ENCODE results near the gene CLMN. TPM values are rescaled to one million over a fixed set of nuclear protein-coding genes. Genes with fewer than 3 reads are reported as not detected.

Gene CLMN
- total RNA-seq, 1 donor from 2014 or later = 19.6 TPM

DNA sequence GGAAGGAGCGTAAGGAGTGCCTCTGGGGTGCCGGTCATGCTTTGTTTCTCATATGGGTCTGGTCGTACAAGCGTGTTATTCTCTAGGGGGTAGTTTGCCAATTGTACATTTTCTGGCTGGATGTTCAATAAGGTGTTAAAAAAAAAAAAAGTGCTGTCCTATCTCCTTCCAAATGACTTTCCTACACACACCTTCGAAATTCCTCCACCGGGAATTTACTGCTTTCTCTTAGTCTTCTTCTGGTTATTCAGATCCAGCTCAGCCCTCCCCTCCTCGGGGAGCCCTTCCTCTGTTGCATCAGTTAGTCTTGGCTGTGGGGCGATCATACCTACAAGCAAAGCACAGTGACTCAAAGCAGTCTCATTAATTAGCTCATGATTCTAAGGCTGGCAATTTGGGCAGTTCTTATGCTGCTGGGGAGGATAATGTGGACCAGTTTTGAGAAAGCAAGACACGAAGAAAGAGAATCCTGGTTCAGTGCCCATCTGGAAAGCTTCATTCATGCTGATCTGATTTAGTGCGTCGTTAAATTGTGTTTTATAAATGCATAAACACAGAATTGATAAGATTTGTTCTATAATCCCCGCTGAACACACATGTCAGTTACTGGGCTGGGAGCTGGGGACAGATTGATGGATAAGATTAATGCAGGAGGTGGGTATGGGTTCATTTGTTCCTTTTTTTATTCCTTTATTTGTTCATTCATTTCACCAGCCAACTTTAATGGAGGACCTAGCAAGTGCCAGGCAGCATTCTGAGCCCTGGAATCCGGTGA lies 9.2 kb upstream of the CLMN start:
- no peaks in the 10 kb centered on the region for H3K27me3 ChIP-seq
- no peak overlapping the region for H3K27ac ChIP-seq
- TF ChIP-seq POLR2A (IDR thresholded peaks at IDR 0.05) = no peak
- no peak for TF ChIP-seq POLR2AphosphoS5 (IDR thresholded peaks at IDR 0.05; ENCODE audit: insufficient read depth in 1 of 2, low read depth in 1 of 2)
- TF ChIP-seq, protein P1, sequence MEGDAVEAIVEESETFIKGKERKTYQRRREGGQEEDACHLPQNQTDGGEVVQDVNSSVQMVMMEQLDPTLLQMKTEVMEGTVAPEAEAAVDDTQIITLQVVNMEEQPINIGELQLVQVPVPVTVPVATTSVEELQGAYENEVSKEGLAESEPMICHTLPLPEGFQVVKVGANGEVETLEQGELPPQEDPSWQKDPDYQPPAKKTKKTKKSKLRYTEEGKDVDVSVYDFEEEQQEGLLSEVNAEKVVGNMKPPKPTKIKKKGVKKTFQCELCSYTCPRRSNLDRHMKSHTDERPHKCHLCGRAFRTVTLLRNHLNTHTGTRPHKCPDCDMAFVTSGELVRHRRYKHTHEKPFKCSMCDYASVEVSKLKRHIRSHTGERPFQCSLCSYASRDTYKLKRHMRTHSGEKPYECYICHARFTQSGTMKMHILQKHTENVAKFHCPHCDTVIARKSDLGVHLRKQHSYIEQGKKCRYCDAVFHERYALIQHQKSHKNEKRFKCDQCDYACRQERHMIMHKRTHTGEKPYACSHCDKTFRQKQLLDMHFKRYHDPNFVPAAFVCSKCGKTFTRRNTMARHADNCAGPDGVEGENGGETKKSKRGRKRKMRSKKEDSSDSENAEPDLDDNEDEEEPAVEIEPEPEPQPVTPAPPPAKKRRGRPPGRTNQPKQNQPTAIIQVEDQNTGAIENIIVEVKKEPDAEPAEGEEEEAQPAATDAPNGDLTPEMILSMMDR (IDR thresholded peaks at IDR 0.05) = no peak
- peaks cover 3% of the 10 kb centered on the region for H3K4me1 ChIP-seq
- H3K36me3 ChIP-seq = no peaks in the 10 kb centered on the region
- DNase-seq (ENCODE audit: extremely low spot score in 2 of 2) = no peak
- no peak overlapping the region for H3K4me3 ChIP-seq
- H3K9me3 ChIP-seq = no peaks in the 10 kb centered on the region
- intact Hi-C loops (cut with DNase I) = no loop called here

DNA sequence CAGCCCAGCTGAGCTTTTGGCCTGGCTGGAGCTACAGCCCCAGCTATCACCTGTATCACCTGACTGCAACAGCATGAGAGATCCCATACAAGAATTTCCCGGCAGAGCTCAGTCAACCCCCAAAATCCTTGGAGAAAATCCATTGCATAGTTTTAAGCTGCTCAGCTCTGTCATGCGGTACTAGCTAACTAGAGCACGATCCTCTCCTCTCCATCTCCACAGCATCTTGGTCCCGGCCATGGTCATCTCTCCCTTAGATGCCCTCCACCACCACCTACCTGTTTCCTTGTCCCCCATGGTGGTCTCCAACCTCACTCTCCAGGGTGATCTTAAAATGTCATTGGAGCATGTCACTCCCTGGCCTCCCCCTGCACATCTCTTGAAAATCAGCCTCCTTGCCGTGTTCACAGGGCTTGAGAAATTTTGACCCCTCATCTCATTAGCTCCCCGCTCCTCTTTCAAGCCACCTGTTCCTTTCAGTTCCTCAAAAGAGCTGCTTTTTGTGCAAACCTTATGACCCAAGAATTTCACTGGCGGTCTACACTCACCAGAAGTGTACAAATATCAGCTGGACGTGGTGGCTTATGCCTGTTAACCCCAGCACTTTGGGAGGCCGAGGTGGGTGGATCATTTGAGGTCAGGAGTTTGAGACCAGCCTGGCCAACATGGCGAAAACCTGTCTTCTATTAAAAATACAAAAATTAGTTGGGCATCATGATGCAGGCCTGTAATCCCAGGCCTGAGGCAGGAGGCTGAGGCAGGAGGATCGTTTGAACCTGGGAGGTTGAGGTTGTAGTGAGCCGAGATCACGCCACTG lies 8.1 kb upstream of the CLMN start:
- H3K27me3 ChIP-seq = no peaks in the 10 kb centered on the region
- DNase-seq (ENCODE audit: extremely low spot score in 2 of 2) = no peak
- H3K4me1 ChIP-seq = peaks cover 7% of the 10 kb centered on the region
- no peak overlapping the region for H3K4me3 ChIP-seq
- TF ChIP-seq, protein P1 (IDR thresholded peaks at IDR 0.05) = no peak
- no peak for TF ChIP-seq POLR2A (IDR thresholded peaks at IDR 0.05)
- no peak for TF ChIP-seq POLR2AphosphoS5 (IDR thresholded peaks at IDR 0.05; ENCODE audit: insufficient read depth in 1 of 2, low read depth in 1 of 2)
- no peaks in the 10 kb centered on the region for H3K36me3 ChIP-seq
- no peak overlapping the region for H3K27ac ChIP-seq
- intact Hi-C loops (cut with DNase I) = no loop called here
- H3K9me3 ChIP-seq = no peaks in the 10 kb centered on the region

DNA sequence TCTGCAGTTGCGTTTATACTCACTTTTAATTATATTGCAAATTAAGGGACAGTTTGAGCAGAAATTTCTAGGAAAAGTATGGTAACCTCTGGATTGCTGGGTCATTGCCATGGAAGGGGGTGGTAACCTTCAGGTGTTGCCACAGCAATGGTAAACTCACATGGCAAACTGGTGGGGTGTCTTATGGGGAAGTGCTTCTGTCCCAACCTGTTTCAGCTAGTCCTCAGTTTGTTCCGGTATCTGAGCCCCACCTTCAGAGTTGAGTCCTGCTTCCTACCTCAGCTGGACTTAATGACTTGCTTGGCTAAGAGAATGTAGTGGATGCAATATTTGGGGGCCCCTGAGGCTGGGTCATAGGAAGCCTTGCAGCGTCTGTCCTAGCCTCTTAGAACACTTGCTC lies 7.3 kb upstream of the CLMN start:
- Histone ChIP-seq H3K4me3 (no peak overlapping the region), H3K27ac (no peak overlapping the region), H3K9me3 (no peaks in the 10 kb centered on the region), H3K4me1 (peaks cover 7% of the 10 kb centered on the region), H3K36me3 (no peaks in the 10 kb centered on the region), H3K27me3 (no peaks in the 10 kb centered on the region)
- no peak for DNase-seq (ENCODE audit: extremely low spot score in 2 of 2)
- intact Hi-C loops (cut with DNase I) = no loop called here
- TF ChIP-seq POLR2A (IDR thresholded peaks at IDR 0.05) = no peak
- TF ChIP-seq, protein P1 (IDR thresholded peaks at IDR 0.05) = no peak
- no peak for TF ChIP-seq POLR2AphosphoS5 (IDR thresholded peaks at IDR 0.05; ENCODE audit: insufficient read depth in 1 of 2, low read depth in 1 of 2)

DNA sequence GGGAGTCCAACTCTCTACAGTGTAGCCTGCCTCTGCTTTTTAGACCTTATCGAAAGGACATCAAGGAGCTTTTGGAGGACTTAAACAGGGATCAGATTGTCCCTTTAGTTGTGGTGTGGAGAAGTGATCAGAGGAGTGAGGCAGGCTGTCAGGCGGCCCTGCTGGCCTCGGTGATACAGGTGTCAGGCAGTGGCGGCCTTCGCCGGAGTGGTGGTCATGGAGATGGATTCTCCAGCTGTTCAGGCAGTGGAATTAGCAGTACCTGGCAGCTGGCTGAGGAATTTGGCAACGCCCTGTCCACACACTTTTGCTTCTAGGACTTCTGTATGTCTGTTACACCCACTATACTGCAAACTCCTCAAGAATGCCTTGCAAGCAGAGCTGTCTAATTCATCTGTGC lies 4.2 kb upstream of the CLMN start:
- Histone ChIP-seq H3K36me3 (no peaks in the 10 kb centered on the region), H3K27ac (no peak overlapping the region), H3K4me1 (peaks cover 29% of the 10 kb centered on the region), H3K4me3 (no peak overlapping the region), H3K9me3 (no peaks in the 10 kb centered on the region), H3K27me3 (no peaks in the 10 kb centered on the region)
- TF ChIP-seq POLR2A (IDR thresholded peaks at IDR 0.05) = no peak
- TF ChIP-seq, protein P1 (IDR thresholded peaks at IDR 0.05) = no peak
- TF ChIP-seq POLR2AphosphoS5 (IDR thresholded peaks at IDR 0.05; ENCODE audit: insufficient read depth in 1 of 2, low read depth in 1 of 2) = no peak
- intact Hi-C loops (cut with DNase I) = no loop called here
- no peak for DNase-seq (ENCODE audit: extremely low spot score in 2 of 2)

Data from vagina (tissue), 2 donors.